Glutamatergic neuron (in vitro differentiated cells): ENCODE measurements around the gene CAMK2D. TPM values are rescaled to one million over a fixed set of nuclear protein-coding genes. Genes with fewer than 3 reads are reported as not detected.

Source experiments
- DNase-seq: peaks from one replicate; pipeline ENCODE4 v3.0.0; 2022
- H3K27ac Mint-ChIP-seq: one replicate; pipeline ENCODE4 v1.8.0; 2020; ENCODE audit warnings: mild to moderate bottlenecking, mixed read lengths, inconsistent platforms; ENCODE audit not compliant: unreplicated experiment
- H3K27me3 Mint-ChIP-seq: one replicate; pipeline ENCODE4 v1.8.0; 2020; ENCODE audit warnings: mild to moderate bottlenecking, moderate library complexity, mixed read lengths, inconsistent platforms; ENCODE audit not compliant: unreplicated experiment
- H3K36me3 Mint-ChIP-seq: one replicate; pipeline ENCODE4 v1.8.0; 2020; ENCODE audit warnings: mild to moderate bottlenecking, mixed read lengths, inconsistent platforms; ENCODE audit not compliant: unreplicated experiment
- H3K4me1 Mint-ChIP-seq: one replicate; pipeline ENCODE4 v1.8.0; 2020; ENCODE audit warnings: mild to moderate bottlenecking, low read depth, mixed read lengths, inconsistent platforms; ENCODE audit not compliant: unreplicated experiment
- H3K4me3 Mint-ChIP-seq: one replicate; pipeline ENCODE4 v1.8.0; 2020; ENCODE audit warnings: mild to moderate bottlenecking, mixed read lengths, inconsistent platforms; ENCODE audit not compliant: unreplicated experiment
- H3K9me3 Mint-ChIP-seq: one replicate; pipeline ENCODE4 v1.8.0; 2020; ENCODE audit warnings: mild to moderate bottlenecking, moderate library complexity, mixed read lengths, inconsistent platforms; ENCODE audit not compliant: unreplicated experiment
- CTCF ChIP-seq: fragments of 200-600 bp; sonication (generic); IDR thresholded peaks from one replicate; pipeline ENCODE4 v1.5.0; 2021; ENCODE audit not compliant: partially characterized antibody, unreplicated experiment
- total RNA-seq: library from RNA; stranded (reverse); fragmentation: NEBNext Ultra II Directional; extraction: Animal tissue kit (Norgen Biotek cat#: 25700); gene quantifications from one replicate; pipeline ENCODE4 v1.2.1, GENCODE V29; 2021; ENCODE audit not compliant: unreplicated experiment

CAMK2D gene
- total RNA-seq, 1 donor from 2014 or later = 24.8 TPM

DNA sequence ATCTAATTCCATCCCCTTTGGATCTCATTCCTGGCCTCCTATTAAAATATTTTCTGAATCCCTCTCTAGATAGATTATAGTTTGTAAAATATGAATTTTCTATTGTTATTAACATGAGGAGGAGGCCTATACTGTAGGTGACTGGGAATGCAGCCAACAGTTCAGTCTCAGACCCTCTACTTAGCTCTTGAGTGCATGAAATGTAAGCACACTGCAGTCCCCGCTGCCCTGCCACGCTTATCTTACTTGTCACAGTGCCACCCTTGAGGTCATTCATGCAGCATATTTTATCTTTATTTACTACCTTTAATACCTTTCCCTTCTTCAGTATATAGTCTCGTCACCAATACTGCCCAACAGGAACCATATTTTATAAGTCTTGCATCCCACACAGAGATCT is 151.0 kb downstream of the CAMK2D start:
- Mint-ChIP-seq H3K27ac (no peak overlapping the region), H3K4me3 (no peak overlapping the region), H3K36me3 (no peaks in the 10 kb centered on the region), H3K27me3 (no peaks in the 10 kb centered on the region), H3K4me1 (peaks cover 27% of the 10 kb centered on the region), H3K9me3 (peaks cover 1% of the 10 kb centered on the region)
- no peak for DNase-seq
- TF ChIP-seq CTCF = no peak

DNA sequence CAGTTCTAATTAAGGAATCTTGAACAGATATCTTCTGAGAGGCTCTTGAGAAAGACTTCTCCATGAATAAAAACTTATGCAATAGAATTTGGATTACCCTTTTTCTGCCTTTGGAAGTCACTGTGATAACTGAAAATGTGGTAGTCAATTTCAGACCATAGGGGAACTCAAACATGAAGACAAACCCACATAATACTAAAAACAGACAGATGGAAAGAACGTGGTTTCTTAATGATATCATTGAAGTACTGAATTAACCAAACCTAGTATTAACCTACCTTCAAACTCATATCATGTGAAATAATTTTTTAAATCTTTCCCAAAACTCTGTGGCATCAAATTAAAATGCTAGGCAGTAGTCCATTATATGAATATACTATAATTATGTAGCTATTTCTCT is 153.5 kb downstream of the CAMK2D start:
- no peak for DNase-seq
- Mint-ChIP-seq H3K4me1 (peaks cover 10% of the 10 kb centered on the region), H3K36me3 (no peaks in the 10 kb centered on the region), H3K27ac (no peak overlapping the region), H3K27me3 (no peaks in the 10 kb centered on the region), H3K4me3 (no peak overlapping the region), H3K9me3 (peaks cover 1% of the 10 kb centered on the region)
- no peak for TF ChIP-seq CTCF

DNA sequence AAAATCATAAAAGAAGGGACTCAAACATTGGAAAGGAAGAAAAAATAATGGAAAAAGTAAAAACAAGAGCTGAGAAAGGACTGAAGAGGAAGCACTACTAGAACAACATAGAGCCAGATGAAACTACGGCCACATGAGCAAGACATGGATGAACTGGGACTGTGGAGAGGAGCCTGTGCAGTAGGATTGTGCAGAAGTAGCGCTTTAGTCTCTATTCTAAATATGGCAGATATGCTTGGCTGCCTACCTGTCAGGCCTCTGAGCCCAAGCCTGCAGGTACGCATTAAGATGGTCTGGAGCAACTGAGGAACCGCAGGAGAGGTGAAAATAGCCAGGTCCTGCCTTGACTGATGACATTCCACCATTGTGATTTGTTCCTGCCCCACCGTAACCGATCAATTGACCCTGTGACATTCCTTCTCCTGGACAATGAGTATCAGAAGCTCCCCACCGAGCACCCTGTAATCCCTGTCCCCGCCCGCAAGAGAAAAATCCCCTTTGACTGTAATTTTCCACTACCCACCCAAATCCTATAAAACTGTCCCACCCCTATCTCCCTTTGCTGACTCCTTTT is 154.3 kb downstream of the CAMK2D start:
- H3K27ac Mint-ChIP-seq = no peak overlapping the region

GRCh38 chr4:113604955-113605354 is 156.6 kb downstream of the CAMK2D start:
- TF ChIP-seq CTCF = no peak
- Mint-ChIP-seq H3K9me3 (peaks cover 1% of the 10 kb centered on the region), H3K4me3 (no peak overlapping the region), H3K27ac (no peak overlapping the region), H3K36me3 (no peaks in the 10 kb centered on the region), H3K4me1 (peaks cover 3% of the 10 kb centered on the region), H3K27me3 (no peaks in the 10 kb centered on the region)
- DNase-seq = no peak

More for the DNA sequence above, 154.3 kb downstream of the CAMK2D start:
- H3K36me3 Mint-ChIP-seq = no peaks in the 10 kb centered on the region
- peaks cover 9% of the 10 kb centered on the region for H3K4me1 Mint-ChIP-seq
- H3K9me3 Mint-ChIP-seq = peaks cover 1% of the 10 kb centered on the region
- TF ChIP-seq CTCF = no peak
- no peak for DNase-seq
- no peak overlapping the region for H3K4me3 Mint-ChIP-seq
- no peaks in the 10 kb centered on the region for H3K27me3 Mint-ChIP-seq

DNA sequence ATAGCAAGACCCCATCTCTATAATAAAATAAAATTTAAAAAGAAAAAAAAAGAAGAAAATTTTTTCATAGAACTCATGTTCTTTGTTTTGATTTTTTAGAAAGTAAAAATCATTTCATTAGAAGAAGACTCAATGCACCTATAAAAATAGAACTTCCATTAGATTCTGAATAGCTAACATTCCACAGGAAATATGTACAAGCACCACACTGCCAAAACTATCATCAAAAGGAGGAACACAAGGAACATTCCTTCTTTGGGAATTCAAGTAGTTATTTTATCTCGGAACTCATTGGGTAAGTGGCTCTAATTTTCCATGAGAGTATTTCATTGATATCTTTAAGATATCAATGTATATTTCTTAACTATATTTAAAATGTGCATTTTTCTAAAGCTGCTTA is 157.6 kb downstream of the CAMK2D start:
- no peak for DNase-seq
- H3K4me3 Mint-ChIP-seq = no peak overlapping the region
- no peaks in the 10 kb centered on the region for H3K36me3 Mint-ChIP-seq
- H3K9me3 Mint-ChIP-seq = no peaks in the 10 kb centered on the region
- no peaks in the 10 kb centered on the region for H3K27me3 Mint-ChIP-seq
- TF ChIP-seq CTCF = no peak
- H3K27ac Mint-ChIP-seq = no peak overlapping the region
- peaks cover 3% of the 10 kb centered on the region for H3K4me1 Mint-ChIP-seq
